NK-92 (cell line): ENCODE results near the gene ADCY2.

Experiments
- DNase-seq: peaks from one replicate; lab custom pipeline; 2025; ENCODE audit not compliant: unreplicated experiment; lab: John Stamatoyannopoulos, UW

ADCY2 gene

DNA sequence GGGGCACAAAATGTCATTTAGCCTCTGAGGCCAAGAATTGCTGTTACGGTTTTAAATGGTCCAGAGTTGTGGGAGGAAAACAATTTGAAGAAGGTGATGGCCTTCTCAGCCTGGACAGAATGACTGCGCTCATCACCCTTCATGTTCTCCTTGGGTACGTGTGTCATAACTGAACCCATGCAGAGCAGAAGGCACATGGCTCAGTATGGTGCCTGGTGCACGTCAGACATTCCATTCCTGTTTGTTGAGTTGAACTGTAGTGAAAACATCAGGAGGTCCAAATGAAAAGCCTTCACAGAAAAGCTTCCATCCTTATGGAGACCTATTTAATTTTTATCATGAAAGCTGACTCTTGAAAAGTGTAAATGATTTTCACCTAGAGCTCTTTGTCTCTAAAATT is 321.8 kb downstream of the ADCY2 start:
- no peak for DNase-seq

DNA sequence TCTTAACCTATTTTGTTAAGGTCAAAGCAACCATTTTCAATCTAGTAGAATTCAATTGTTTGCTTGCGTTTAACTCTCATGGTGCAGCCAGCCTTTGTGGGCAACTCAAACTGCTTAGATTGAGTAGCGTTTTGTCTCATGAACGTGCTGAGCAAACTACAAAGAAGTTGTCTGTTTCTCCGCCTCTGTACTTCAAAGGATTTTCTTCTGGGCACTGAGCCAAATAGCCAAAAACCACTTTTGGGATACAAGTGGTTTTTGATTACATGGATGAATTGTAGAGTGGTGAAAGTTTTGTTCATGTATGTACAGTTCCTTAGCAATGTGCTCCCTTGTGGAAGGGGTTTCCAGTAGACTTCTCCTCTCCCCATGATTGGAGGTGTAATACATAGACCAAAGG is 332.1 kb downstream of the ADCY2 start:
- DNase-seq: no peak

DNA sequence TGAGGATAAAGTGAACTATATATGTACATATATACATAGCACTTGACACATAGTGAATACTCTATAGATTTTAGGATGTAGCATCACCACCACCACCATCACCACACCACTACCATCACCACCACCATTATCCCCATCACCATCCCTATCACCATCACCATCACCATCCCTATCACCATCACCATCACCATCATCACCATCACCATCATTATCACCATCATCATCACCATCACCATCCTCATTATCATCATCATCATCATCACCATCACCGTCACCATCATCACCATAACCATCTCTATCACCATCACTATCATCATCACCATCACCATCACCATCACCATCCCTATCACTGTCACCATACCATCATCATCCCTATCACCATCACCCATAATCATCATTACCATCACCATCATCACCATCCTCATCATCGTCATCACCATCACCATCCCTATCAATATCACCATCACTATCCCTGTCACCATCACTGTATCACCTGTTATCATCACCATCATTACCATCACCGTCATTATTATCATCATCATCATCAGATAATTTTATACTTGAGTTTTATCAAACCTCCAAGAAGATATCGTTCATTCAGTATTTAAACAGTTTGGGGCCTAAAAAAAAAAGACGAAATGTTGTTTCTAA is 345.6 kb downstream of the ADCY2 start:
- DNase-seq: no peak

DNA sequence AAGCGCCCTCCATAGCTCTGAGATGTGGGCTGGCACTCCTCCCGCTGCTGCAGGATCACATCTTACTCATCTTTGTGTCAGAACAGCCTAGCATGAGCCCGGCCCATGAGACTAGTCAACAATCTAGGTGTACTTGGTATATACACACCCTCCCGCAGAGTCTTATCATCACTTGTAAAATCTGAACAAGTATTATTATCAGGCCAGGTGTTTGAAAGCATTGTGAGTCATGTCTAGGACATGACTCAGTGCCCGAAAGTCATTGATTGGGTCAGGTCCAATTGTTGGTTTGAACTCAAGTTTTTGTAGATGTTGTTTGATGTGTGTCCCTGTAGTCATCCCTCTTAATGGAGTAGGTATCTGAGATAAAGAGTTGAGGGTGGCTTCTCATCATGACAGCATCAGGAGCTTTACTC is 346.3 kb downstream of the ADCY2 start:
- no peak for DNase-seq

DNA sequence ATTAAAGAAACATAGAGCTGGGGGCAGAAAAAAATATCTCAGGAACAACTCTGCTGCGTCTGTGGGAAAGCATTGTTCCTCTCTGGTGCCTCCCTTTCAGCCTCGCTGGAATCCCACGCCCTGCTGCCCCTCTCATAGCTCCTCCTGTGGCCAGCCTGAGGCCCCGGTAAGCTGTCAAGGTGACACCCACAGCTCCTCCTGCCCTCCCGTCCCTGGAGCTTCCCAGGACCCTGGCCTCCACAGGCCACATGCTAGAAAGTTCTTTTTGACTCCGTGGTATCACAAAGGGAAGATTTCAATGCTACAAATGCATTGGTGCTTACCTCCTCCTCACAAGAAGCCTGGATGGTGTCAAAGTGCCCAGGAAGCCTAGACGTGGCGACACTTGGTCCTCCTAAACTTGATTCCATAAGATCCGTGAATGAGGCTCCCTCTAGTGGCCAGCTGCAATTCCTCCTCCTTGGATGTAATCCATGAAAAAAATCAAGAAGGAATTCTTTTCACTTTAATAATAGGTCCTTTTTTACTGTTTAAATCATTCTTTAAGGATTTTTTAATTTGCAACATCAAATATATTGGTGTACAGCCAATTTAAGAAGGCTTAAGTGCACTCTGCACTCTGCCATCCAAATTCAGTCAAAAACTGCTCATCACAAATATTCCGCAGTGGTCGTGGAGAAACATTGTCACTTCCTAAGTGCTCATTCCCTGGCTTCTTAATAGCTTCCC is 350.1 kb downstream of the ADCY2 start:
- DNase-seq: no peak

DNA sequence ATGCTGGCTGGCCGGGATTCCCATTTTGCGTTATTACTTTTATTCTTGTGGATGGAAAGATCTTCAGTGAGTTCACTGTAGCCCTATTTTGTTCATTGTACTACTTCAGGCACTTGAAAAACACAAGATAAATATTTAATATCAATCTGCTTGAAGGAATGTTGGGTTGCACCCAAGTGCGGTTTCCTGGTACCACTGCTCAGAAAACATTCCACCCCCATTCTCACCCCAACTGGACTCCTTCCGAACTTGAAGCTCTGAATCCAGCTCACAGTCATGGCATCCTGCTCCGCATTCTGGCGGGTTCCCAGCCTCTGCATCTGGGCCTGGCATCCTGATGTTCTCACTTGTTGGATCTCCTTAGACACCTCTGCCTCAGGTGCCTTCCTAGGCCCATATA is 351.8 kb downstream of the ADCY2 start:
- no peak for DNase-seq

DNA sequence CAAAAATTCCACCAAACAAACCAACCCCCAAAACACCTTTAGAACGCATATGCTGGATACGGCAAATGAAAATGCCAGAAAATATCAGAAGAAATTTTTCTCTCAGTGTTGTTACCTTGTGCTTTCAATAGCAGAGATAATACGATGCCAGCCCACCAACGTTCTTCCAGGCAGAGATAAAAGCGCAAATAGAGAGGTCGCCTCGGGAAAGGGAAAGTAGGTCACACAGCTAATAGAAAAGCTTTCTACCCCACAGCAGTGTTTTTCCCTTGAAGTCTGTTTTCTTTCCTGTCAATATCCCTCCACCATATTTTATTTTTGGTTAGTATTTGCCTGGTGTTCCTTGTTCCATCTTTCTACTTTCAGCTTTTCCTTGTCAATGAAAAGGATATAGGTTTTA is 353.7 kb downstream of the ADCY2 start:
- no peak for DNase-seq

DNA sequence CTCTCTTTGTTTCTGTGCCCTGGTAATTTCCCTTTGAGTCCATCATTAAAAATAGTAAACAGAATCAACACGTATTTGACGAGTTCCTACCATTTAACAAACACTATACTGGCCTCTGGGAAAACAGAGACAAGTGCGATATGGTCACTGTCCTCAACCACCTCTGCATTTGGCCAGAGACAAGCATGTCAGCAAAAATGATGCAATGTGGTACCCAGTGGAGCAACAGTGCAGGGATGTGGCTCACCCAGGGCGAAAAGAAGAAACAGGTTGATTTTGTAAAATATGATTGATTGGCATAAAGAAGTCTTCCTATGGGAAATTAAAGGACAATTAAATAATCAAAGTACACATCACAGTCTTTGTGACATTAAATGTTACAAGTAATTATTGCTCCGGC is 355.9 kb downstream of the ADCY2 start:
- no peak for DNase-seq

DNA sequence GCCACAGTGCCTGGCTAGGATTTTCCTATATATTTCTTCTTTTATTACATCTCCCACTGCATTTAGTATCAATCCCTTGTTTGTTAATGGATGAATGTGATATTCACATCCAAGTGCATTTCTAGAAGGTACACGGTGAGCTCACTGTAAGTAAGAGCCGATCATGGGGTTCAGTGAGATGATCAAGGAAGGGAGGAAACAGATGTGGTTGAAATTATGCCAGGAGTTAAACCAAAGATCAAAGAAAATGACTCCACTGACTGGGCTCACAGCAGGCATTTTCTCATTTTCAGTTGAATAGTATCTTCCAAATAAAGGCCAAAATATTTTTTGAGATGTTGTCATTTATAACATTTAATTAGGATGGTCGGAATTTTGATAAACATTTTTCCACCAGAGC is 357.2 kb downstream of the ADCY2 start:
- no peak for DNase-seq

DNA sequence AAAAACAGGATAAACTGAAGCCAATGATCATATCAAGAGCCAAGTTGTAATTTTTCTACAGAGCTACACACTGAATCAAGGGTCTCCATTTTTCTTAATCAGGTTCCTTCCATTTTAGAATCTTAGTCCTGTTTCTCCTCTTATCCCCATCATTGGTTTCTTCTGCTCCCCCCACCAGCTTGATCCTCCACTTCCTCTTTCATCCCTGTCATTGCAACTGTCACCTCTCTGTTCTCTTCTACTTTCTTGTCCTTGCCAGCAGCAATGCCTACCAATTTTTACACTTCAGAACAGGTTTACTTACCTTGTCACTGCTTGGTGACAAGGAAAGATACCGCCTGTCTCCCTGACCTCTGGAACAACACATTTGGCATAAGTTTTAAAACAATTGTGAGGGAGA is 357.7 kb downstream of the ADCY2 start:
- no peak for DNase-seq

DNA sequence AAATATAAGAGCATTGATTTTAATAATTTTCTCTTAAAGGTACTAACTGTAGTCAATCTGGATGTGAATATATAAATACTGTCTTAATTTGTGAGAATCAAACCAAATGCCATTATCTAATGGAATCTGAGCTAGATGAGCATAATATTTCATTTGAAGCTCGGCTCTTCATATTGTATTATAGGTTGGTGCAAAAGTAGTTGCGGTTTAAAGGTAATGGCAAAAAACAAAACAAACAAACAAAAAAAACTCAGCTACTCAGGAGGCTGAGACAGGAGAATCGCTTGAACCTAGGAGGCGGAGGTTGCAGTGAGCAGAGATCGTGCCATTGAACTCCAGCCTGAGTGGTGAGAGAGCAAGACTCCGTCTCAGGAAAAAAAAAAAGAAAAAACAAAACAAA is 358.6 kb downstream of the ADCY2 start:
- DNase-seq: no peak

DNA sequence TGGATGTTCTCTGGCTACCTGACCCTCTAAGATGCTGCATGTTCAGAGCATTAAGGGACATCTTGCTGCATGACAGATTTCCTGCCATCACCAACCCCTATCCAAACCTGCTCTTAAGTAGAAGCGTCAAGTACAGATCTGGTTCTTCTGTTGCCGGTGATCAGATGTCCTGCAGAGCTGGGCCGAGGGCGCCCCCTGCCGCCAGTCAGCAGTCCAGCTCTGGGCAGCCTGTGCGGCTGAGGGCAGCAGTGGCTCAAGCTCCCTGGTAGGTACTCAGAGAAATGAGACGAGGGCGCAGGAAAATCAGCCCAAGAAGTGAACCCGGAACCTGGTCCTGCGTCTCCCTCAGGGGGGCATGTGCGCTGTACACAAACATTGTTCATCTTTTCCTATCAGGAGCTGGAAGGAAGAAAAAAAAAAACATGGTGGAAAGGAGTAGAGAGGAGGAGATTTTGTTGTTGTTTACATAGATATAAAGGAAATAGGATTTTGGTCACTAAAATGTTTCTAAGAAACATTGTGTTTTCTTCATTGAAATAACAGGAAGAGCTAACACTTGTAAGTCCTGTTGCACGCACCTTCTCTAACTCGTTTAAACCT is 359.2 kb downstream of the ADCY2 start:
- DNase-seq: no peak

DNA sequence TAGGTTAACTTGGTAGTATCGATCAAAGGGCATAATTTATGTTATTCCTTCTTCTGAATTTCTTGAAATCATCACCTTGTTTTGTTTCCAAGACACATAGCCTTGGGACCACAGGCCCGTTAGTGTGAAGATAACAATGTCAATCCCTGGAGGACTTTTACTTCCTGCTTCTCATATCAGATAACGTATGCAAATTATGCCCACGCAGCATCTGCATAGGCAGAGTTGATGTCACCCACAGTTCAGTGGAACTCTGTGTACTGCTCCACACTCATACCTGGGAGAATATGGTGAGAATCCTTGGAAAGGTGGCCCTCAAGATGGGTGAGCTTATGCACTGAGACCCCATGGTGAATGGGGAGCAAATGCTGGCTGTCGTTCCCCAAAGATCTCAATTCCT is 360.0 kb downstream of the ADCY2 start:
- DNase-seq: no peak

DNA sequence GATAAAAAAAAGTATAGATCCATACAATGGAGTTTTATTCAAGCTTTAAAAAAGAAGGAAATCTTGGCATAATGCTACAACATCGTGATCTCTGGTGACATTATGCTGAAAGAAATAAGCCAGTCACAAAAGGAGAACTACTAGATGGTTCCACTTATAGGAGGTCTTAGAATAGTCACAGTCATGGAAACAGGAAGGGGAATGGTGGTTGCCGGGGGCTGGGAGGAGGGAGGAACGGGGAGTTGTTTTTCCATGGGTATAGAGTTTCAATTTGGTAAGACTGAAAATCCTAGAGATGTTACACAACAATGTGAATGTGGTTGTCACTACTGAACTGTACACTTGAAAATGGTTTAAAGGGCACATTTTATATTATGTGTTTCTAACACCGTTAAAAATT is 360.5 kb downstream of the ADCY2 start:
- DNase-seq: no peak

DNA sequence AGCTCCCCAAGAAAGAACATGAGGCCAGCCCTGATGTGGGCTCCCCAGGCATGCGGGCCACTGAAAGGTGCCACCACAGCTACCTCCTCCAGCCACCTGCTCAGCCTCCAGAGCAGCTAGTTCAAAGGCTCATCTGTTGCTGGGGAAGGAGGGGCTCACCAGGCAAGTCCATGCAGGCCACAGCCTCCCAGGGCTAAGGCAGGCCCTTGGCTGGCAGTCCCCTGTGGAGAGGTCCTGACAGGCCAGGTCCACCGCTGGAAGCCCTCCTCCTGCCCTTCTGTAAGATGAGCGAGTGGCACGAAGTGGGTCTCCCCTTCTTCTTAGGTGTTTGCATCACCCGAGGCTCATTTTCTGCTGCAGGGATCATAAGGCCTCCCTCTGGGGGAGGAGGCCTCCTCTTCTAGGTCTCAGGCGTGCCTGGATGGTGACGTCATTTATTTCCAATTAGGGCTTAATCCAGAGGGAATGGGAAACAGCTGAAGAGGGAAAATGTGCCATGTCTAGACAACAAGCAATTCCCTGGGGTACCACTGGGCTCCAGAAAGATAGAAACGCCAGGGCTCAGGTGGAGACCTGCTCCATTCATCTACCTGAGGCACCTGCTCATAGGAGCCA is 363.4 kb downstream of the ADCY2 start:
- no peak for DNase-seq

DNA sequence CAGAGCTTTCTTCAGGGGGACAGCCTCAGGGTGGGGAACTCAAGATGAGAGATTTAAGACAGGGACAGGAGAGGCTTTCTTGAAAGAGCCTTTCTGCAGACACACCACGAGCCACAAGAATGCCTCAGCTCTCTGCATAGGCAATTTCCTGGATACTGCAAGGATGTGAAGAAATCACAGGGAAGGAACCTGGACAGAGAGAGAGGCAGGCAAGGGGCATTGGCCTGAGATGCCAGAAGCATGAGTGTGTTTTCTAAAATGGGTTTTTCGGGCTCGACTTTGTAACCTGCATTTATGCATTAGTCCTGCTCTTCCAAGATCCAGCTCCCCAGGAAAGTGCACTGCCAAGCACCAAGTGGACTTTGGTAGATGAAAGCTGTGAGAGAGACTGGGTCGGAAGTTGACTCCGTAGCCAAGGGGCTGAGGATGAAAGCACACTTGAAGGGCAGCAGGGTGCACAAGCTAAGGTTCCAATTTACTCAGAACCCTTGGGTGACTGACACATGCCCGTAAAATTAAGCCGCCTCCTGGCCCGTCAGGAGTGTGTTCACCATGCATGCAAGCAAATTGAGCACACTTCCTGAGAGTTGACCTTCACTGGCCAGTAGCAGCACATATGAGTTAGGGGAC is 364.1 kb downstream of the ADCY2 start:
- no peak for DNase-seq

DNA sequence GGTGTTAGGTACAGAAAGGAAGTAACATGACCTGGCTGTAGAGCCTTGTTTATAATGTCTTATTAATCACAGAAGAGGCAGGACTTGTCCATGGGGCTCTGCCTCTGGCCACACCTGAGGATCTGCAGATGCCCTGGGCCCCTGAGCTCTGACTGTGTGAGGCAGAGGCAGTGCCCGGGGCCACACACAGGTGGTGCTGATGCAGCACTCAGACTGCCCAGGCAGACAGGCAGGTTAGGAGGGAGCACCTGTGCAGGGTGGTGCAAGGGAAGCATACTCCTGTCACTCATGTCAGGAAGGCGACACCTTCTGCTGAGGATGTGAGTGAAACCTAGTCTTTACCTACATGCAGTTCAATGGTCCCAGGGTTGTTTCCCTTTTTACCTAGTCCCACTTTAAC is 366.3 kb downstream of the ADCY2 start:
- no peak for DNase-seq

DNA sequence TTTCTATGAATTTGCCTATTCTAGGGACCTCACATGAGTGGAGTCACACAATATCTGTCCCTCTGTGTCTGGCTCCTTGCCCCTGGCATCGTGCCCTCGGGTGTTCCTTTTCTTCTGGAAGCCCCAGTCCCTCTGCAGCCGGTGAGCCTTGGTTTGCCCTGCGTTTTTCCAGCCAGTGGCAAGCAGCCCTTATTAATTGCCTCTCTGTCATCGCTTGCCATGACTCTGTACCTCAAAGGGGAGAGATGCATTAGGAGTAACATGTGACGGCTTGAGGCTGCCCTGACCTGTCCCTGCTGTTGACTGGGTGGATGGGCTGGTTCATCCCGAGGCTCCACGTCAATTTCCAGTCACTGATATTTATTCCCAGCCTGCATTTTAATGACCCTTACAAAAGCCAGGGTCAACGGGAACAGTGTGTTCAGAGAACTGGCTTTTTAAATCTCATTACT is 367.7 kb downstream of the ADCY2 start:
- no peak for DNase-seq

DNA sequence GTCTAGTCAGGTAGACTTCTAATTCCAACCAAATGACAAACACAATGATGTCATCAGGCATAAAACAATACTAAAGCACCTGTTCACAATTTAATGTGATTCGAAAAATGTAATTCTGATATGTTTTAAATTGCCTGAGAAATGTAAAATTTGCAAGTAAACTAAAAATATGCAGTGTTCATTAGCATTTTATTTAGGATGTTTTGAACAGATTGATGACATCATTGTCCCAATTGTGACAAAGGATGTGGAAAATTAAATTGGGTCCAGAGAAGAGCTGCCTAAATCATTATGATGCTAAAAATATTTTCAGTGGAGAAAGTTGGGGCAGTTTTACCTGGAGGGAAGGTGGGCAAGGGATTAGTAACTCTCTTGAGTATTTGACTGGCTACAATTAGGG is 368.5 kb downstream of the ADCY2 start:
- DNase-seq: no peak

DNA sequence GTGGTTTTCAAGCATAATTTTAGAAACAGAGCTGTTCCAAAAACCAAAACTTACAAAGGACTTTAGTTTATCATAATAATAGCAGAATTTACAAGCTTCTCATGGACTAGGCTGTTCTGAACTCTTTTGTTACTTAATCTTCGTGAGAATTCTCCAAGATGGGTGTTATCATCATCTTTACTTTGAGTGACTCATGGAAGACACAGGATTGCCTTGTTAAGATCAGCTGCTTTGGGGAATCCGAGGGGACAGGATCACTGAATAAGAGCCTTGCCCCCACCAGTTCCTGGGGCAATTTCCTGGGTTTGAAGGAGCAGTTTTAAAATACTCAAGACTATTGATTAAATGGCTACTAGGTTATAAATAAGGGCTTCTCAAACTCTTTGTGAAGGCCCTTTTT is 374.5 kb downstream of the ADCY2 start:
- no peak for DNase-seq

DNA sequence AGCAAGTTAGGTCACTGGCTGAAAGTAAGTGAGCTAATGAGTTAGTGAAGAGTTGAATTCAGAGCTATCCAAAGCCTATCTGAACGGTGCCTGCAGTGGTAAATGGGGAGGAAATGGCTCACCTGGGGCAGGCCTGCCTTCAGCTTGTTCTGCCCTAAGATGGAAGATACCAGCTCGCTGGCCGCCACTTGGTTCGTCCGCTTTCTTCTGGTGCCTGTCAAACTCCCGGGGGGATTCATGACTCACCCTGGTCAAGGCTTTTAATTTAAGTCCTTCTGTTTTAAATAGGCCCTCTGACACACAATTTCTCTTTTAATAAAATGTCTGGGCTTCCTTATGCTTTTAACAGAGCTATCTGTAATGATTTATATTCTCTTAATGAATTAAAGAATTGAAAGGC is 376.2 kb downstream of the ADCY2 start:
- DNase-seq: no peak

DNA sequence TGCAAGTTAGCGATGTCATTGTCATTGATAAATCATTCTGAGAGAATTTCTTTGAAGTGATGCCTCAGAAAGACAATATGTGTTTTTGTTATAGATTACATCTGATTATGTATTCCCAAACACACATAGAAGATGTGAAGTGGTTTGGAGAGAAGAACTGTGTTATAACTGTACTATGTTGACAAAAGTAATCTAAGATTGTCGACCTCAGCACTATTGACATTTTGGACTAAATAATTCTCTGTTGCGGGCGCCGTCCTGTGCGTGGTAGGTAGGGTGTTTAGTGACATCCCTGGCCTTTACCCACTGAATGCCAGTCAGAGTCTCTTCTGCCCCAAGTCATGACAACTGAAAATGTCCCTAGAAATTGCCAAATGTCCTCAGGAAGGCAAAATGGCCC is 377.2 kb downstream of the ADCY2 start:
- DNase-seq: no peak
